AG10803 (cell line): ENCODE results near the gene NCOA3.

ENCODE experiments used
- DNase-seq: peaks from one replicate; pipeline ENCODE4 v3.0.0; 2010; ENCODE audit warnings: low read depth
- H3K4me3 ChIP-seq: 2 replicates; pipeline ENCODE4 v1.5.1; 2011; ENCODE audit warnings: mild to moderate bottlenecking, low read length, control low read depth
- CTCF ChIP-seq: conservative IDR thresholded peaks from 2 replicates; pipeline ENCODE4 v1.5.1; 2011; ENCODE audit warnings: mild to moderate bottlenecking, low read length, control low read depth, inconsistent platforms

The NCOA3 gene

GRCh38 chr20:47543006-47543431, 41.3 kb downstream of the NCOA3 start:
- TF ChIP-seq CTCF: no peak
- no peak overlapping the region for H3K4me3 ChIP-seq

GRCh38 chr20:47544240-47544639, 42.6 kb downstream of the NCOA3 start:
- H3K4me3 ChIP-seq: no peak overlapping the region
- no peak for TF ChIP-seq CTCF
- DNase-seq: peak; percentile 68

More at GRCh38 chr20:47543006-47543431, 41.3 kb downstream of the NCOA3 start:
- peak; percentile 26 for DNase-seq

- no peak for TF ChIP-seq CTCF
- peak; percentile 53 for DNase-seq
- H3K4me3 ChIP-seq: no peak overlapping the region
These were observed 43.2 kb downstream of the NCOA3 start for GRCh38 chr20:47544852-47545251.

GRCh38 chr20:47545499-47545898, 43.8 kb downstream of the NCOA3 start:
- H3K4me3 ChIP-seq: no peak overlapping the region
- no peak for TF ChIP-seq CTCF
- no peak for DNase-seq

- H3K4me3 ChIP-seq: no peak overlapping the region
- TF ChIP-seq CTCF: no peak
- DNase-seq: peak; percentile 76
These were observed 44.7 kb downstream of the NCOA3 start for GRCh38 chr20:47546184-47547033.

- DNase-seq: no peak
- H3K4me3 ChIP-seq: no peak overlapping the region
- TF ChIP-seq CTCF: no peak
These were observed 45.3 kb downstream of the NCOA3 start for GRCh38 chr20:47547034-47547387.

GRCh38 chr20:47549671-47550070, 48.0 kb downstream of the NCOA3 start:
- no peak for TF ChIP-seq CTCF
- DNase-seq: no peak
- H3K4me3 ChIP-seq: no peak overlapping the region
